DMS79 treated with DMSO at 0.1 percent for 48 hours (cell line): ENCODE results near the gene GSPT1.
"Not testable (repeated sequence)": the region's sequence is repeated elsewhere in the genome, so short reads cannot be mapped to it uniquely, and the experiment has no call there.

Source experiments
- DNase-seq: peaks from one replicate; lab custom pipeline; 2025; lab: John Stamatoyannopoulos, UW

Gene GSPT1

GRCh38 chr16:11915644-11916523 lies at the start of gene GSPT1:
TSS of gene GSPT1 (minus strand) at chr16:11915956. CDS start at chr16:11915720, 236 bp downstream.
- DNase-seq = peak; percentile 95

GRCh38 chr16:11964761-11965551 lies 49.2 kb upstream of the GSPT1 start, which contains the start of gene TNFRSF17:
TSS of gene TNFRSF17 (plus strand) at chr16:11965210. CDS start at chr16:11965325, 115 bp downstream.
- no peak for DNase-seq

GRCh38 chr16:11963706-11964105 lies 48.0 kb upstream of the GSPT1 start:
- no peak for DNase-seq

- DNase-seq = not testable (repeated sequence)
Measured at GRCh38 chr16:11962978-11963377, 47.2 kb upstream of the GSPT1 start.

GRCh38 chr16:11962457-11962856 lies 46.7 kb upstream of the GSPT1 start:
- not testable (repeated sequence) for DNase-seq

- DNase-seq = no peak
Measured at GRCh38 chr16:11957591-11958395, 42.0 kb upstream of the GSPT1 start.

GRCh38 chr16:11956558-11956957 lies 40.8 kb upstream of the GSPT1 start:
- no peak for DNase-seq

GRCh38 chr16:11955713-11956123 lies 40.0 kb upstream of the GSPT1 start:
- DNase-seq = no peak

GRCh38 chr16:11953576-11953975 lies 37.8 kb upstream of the GSPT1 start:
- DNase-seq = not testable (repeated sequence)

GRCh38 chr16:11950388-11950787 lies 34.6 kb upstream of the GSPT1 start:
- DNase-seq = no peak

GRCh38 chr16:11949527-11949926 lies 33.8 kb upstream of the GSPT1 start:
- peak; percentile 32 for DNase-seq

- no peak for DNase-seq
Measured at GRCh38 chr16:11948819-11949218, 33.1 kb upstream of the GSPT1 start.

GRCh38 chr16:11946433-11946832 lies 30.7 kb upstream of the GSPT1 start:
- no peak for DNase-seq

- not testable (repeated sequence) for DNase-seq
Measured at GRCh38 chr16:11941945-11942344, 26.2 kb upstream of the GSPT1 start, which contains the start of gene NPIPB2. TSS of gene NPIPB2 (minus strand) at chr16:11942045. CDS start at chr16:11942045, 0 bp downstream.

GRCh38 chr16:11927350-11927749 lies 11.6 kb upstream of the GSPT1 start:
- DNase-seq = not testable (repeated sequence)

- not testable (repeated sequence) for DNase-seq
Measured at GRCh38 chr16:11924046-11924445, 8.3 kb upstream of the GSPT1 start.

- DNase-seq = no peak
Measured at GRCh38 chr16:11916524-11917285, 949 bp upstream of the GSPT1 start.

- no peak for DNase-seq
Measured at GRCh38 chr16:11915114-11915643, 577 bp downstream of the GSPT1 start.

- DNase-seq = peak; percentile 4
Measured at GRCh38 chr16:11914210-11915113, 1.3 kb downstream of the GSPT1 start.
